Neuron (in vitro differentiated cells): ENCODE measurements around the gene CST9.

ENCODE experiments used
- H2AFZ ChIP-seq: one replicate; pipeline ENCODE4 v1.6.1; 2013; ENCODE audit warnings: low read depth, mild to moderate bottlenecking, inconsistent platforms, low read length, moderate library complexity
- H3K27me3 ChIP-seq: one replicate; pipeline ENCODE4 v1.6.1; 2013; ENCODE audit warnings: low read length; ENCODE audit not compliant: insufficient read depth
- H3K36me3 ChIP-seq: one replicate; pipeline ENCODE4 v1.6.1; 2013; ENCODE audit warnings: low read length; ENCODE audit not compliant: insufficient read depth
- H3K4me1 ChIP-seq: one replicate; pipeline ENCODE4 v1.6.1; 2013; ENCODE audit warnings: low read length; ENCODE audit not compliant: insufficient read depth
- H3K4me3 ChIP-seq: 2 replicates; pipeline ENCODE4 v1.5.1; 2013; ENCODE audit warnings: mild to moderate bottlenecking, low read length, moderate library complexity
- H3K9me3 ChIP-seq: one replicate; pipeline ENCODE4 v1.6.1; 2013; ENCODE audit warnings: low read length

Gene CST9

GRCh38 chr20:23605867-23606651 is at the start of gene CST9:
Gene CST9 (minus strand): TSS chr20:23605917. CDS start chr20:23605864, 53 bp downstream.
- no peaks in the 10 kb centered on the region for H3K4me1 ChIP-seq
- H3K36me3 ChIP-seq: no peaks in the 10 kb centered on the region
- no peak within 1 kb of the TSS for H3K4me3 ChIP-seq
- no peak within 1 kb of the TSS for H2AFZ ChIP-seq
- peaks cover 14% of the 10 kb centered on the region for H3K27me3 ChIP-seq
- no peaks in the 10 kb centered on the region for H3K9me3 ChIP-seq

GRCh38 chr20:23654717-23655116 is 49.0 kb upstream of the CST9 start:
- Histone ChIP-seq H3K27me3 (peaks cover 27% of the 10 kb centered on the region), H3K4me1 (no peaks in the 10 kb centered on the region), H2AFZ (no peak overlapping the region), H3K4me3 (no peak overlapping the region), H3K9me3 (no peaks in the 10 kb centered on the region), H3K36me3 (no peaks in the 10 kb centered on the region)

- no peak overlapping the region for H3K4me3 ChIP-seq
- no peaks in the 10 kb centered on the region for H3K4me1 ChIP-seq
- no peaks in the 10 kb centered on the region for H3K9me3 ChIP-seq
- H2AFZ ChIP-seq: no peak overlapping the region
- peaks cover 27% of the 10 kb centered on the region for H3K27me3 ChIP-seq
- H3K36me3 ChIP-seq: no peaks in the 10 kb centered on the region
Measured at GRCh38 chr20:23654000-23654399, 48.3 kb upstream of the CST9 start.

- Histone ChIP-seq H3K9me3 (no peaks in the 10 kb centered on the region), H3K36me3 (no peaks in the 10 kb centered on the region), H2AFZ (no peak overlapping the region), H3K4me3 (no peak overlapping the region), H3K27me3 (peaks cover 27% of the 10 kb centered on the region), H3K4me1 (no peaks in the 10 kb centered on the region)
Measured at GRCh38 chr20:23653400-23653938, 47.8 kb upstream of the CST9 start.

- Histone ChIP-seq H3K4me1 (no peaks in the 10 kb centered on the region), H3K36me3 (no peaks in the 10 kb centered on the region), H3K27me3 (peaks cover 27% of the 10 kb centered on the region), H2AFZ (no peak overlapping the region), H3K4me3 (no peak overlapping the region), H3K9me3 (no peaks in the 10 kb centered on the region)
Measured at GRCh38 chr20:23652926-23653325, 47.2 kb upstream of the CST9 start.

- Histone ChIP-seq H3K36me3 (no peaks in the 10 kb centered on the region), H2AFZ (no peak overlapping the region), H3K9me3 (no peaks in the 10 kb centered on the region), H3K4me1 (no peaks in the 10 kb centered on the region), H3K4me3 (no peak overlapping the region), H3K27me3 (peaks cover 26% of the 10 kb centered on the region)
Measured at GRCh38 chr20:23652371-23652770, 46.7 kb upstream of the CST9 start.

GRCh38 chr20:23651117-23651516 is 45.4 kb upstream of the CST9 start:
- Histone ChIP-seq H3K27me3 (peaks cover 19% of the 10 kb centered on the region), H3K36me3 (no peaks in the 10 kb centered on the region), H2AFZ (no peak overlapping the region), H3K9me3 (no peaks in the 10 kb centered on the region), H3K4me1 (no peaks in the 10 kb centered on the region), H3K4me3 (no peak overlapping the region)

- Histone ChIP-seq H3K4me3 (no peak overlapping the region), H3K9me3 (no peaks in the 10 kb centered on the region)
Measured at GRCh38 chr20:23649830-23650417, 44.2 kb upstream of the CST9 start.

GRCh38 chr20:23649242-23649641 is 43.5 kb upstream of the CST9 start:
- H2AFZ ChIP-seq: no peak overlapping the region
- no peaks in the 10 kb centered on the region for H3K36me3 ChIP-seq
- no peaks in the 10 kb centered on the region for H3K9me3 ChIP-seq
- no peak overlapping the region for H3K4me3 ChIP-seq
- H3K27me3 ChIP-seq: peaks cover 3% of the 10 kb centered on the region
- H3K4me1 ChIP-seq: no peaks in the 10 kb centered on the region

More at GRCh38 chr20:23649830-23650417, 44.2 kb upstream of the CST9 start:
- no peaks in the 10 kb centered on the region for H3K4me1 ChIP-seq
- no peak overlapping the region for H2AFZ ChIP-seq
- H3K36me3 ChIP-seq: no peaks in the 10 kb centered on the region
- peaks cover 9% of the 10 kb centered on the region for H3K27me3 ChIP-seq

GRCh38 chr20:23647346-23647745 is 41.6 kb upstream of the CST9 start:
- Histone ChIP-seq H3K9me3 (no peaks in the 10 kb centered on the region), H2AFZ (no peak overlapping the region), H3K4me3 (no peak overlapping the region), H3K27me3 (peaks cover 2% of the 10 kb centered on the region), H3K4me1 (no peaks in the 10 kb centered on the region), H3K36me3 (no peaks in the 10 kb centered on the region)

- Histone ChIP-seq H3K9me3 (no peaks in the 10 kb centered on the region), H2AFZ (no peak overlapping the region), H3K4me3 (no peak overlapping the region), H3K27me3 (peaks cover 2% of the 10 kb centered on the region), H3K36me3 (no peaks in the 10 kb centered on the region), H3K4me1 (no peaks in the 10 kb centered on the region)
Measured at GRCh38 chr20:23646106-23646873, 40.6 kb upstream of the CST9 start.

- H3K4me3 ChIP-seq: no peak overlapping the region
- H3K9me3 ChIP-seq: no peaks in the 10 kb centered on the region
- H2AFZ ChIP-seq: no peak overlapping the region
Measured at GRCh38 chr20:23645575-23645974, 39.9 kb upstream of the CST9 start.

GRCh38 chr20:23644164-23644563 is 38.4 kb upstream of the CST9 start:
- Histone ChIP-seq H3K9me3 (no peaks in the 10 kb centered on the region), H3K4me1 (no peaks in the 10 kb centered on the region), H3K4me3 (no peak overlapping the region), H2AFZ (no peak overlapping the region), H3K36me3 (no peaks in the 10 kb centered on the region), H3K27me3 (peaks cover 5% of the 10 kb centered on the region)

More at GRCh38 chr20:23645575-23645974, 39.9 kb upstream of the CST9 start:
- no peaks in the 10 kb centered on the region for H3K36me3 ChIP-seq
- no peaks in the 10 kb centered on the region for H3K4me1 ChIP-seq
- peaks cover 4% of the 10 kb centered on the region for H3K27me3 ChIP-seq
